GDM1 (cell line): Measurements from ENCODE around the gene KLHL26.
A peak's percentile ranks its signal among the peaks of the same experiment; 100 is the strongest.
"Not testable (repeated sequence)": the region's sequence is repeated elsewhere in the genome, so short reads cannot be mapped to it uniquely, and the experiment has no call there.

Source experiments
- DNase-seq: peaks from one replicate; lab custom pipeline; 2025; lab: John Stamatoyannopoulos, UW

Gene KLHL26

GRCh38 chr19:18665771-18666202 lies 29.0 kb downstream of the KLHL26 start:
- DNase-seq, result no peak

GRCh38 chr19:18666317-18666716 lies 29.5 kb downstream of the KLHL26 start:
- no peak for DNase-seq

GRCh38 chr19:18666784-18667183 lies 30.0 kb downstream of the KLHL26 start:
- DNase-seq, result no peak

- DNase-seq, result no peak
These were observed 30.9 kb downstream of the KLHL26 start for GRCh38 chr19:18667531-18668251.

- DNase-seq, result no peak
These were observed 31.4 kb downstream of the KLHL26 start for GRCh38 chr19:18668252-18668631.

GRCh38 chr19:18668744-18669523 lies 32.1 kb downstream of the KLHL26 start:
- no peak for DNase-seq

GRCh38 chr19:18669524-18669817 lies 32.6 kb downstream of the KLHL26 start:
- DNase-seq, result no peak

- no peak for DNase-seq
These were observed 33.1 kb downstream of the KLHL26 start for GRCh38 chr19:18669883-18670282.

GRCh38 chr19:18670312-18670711 lies 33.5 kb downstream of the KLHL26 start:
- DNase-seq, result no peak

- DNase-seq, result no peak
These were observed 34.6 kb downstream of the KLHL26 start for GRCh38 chr19:18671303-18672043.

GRCh38 chr19:18672044-18672451 lies 35.2 kb downstream of the KLHL26 start:
- DNase-seq, result no peak

GRCh38 chr19:18672606-18673337 lies 35.9 kb downstream of the KLHL26 start:
- DNase-seq, result no peak

- DNase-seq, result no peak
These were observed 37.8 kb downstream of the KLHL26 start for GRCh38 chr19:18674616-18675015.

GRCh38 chr19:18675779-18676178 lies 39.0 kb downstream of the KLHL26 start:
- no peak for DNase-seq

- no peak for DNase-seq
These were observed 39.9 kb downstream of the KLHL26 start for GRCh38 chr19:18676692-18677091.

GRCh38 chr19:18677156-18677555 lies 40.3 kb downstream of the KLHL26 start:
- DNase-seq, result no peak

GRCh38 chr19:18680148-18680547 lies 43.3 kb downstream of the KLHL26 start:
- not testable (repeated sequence) for DNase-seq

- no peak for DNase-seq
These were observed 45.9 kb downstream of the KLHL26 start for GRCh38 chr19:18682807-18683108.

GRCh38 chr19:18683109-18683957 lies 46.5 kb downstream of the KLHL26 start, which contains the start of gene CRTC1:
Gene CRTC1, plus strand, starts transcription at chr19:18683680. Its CDS starts 23 bp downstream, at chr19:18683703.
- peak; percentile 84 for DNase-seq

- DNase-seq, result no peak
These were observed 47.3 kb downstream of the KLHL26 start for GRCh38 chr19:18683958-18684641.

GRCh38 chr19:18684642-18684993 lies 47.8 kb downstream of the KLHL26 start:
- no peak for DNase-seq
